ENCODE measurements around the gene RAB24. TPM values are rescaled to one million over a fixed set of nuclear protein-coding genes. Genes with fewer than 3 reads are reported as not detected.
"Not testable (repeated sequence)": the region's sequence is repeated elsewhere in the genome, so short reads cannot be mapped to it uniquely, and the experiment has no call there.

RAB24 gene
- total RNA-seq, 2 donors from 2014 or later = 21.5 to 28.7 TPM

GRCh38 chr5:177264178-177264577 is 39.3 kb downstream of the RAB24 start:
- Mint-ChIP-seq H3K27me3 (no peaks in the 10 kb centered on the region), H3K36me3 (ENCODE audit: low read depth) (peaks cover 97% of the 10 kb centered on the region), H3K4me1 (no peaks in the 10 kb centered on the region), H3K4me3 (no peak overlapping the region), H3K27ac (peak overlapping the region; percentile 17), H3K9me3 (no peaks in the 10 kb centered on the region)
- ATAC-seq (replicated peaks) = no peak

GRCh38 chr5:177261510-177261909 is 42.0 kb downstream of the RAB24 start:
- no peak overlapping the region for H3K4me3 Mint-ChIP-seq
- H3K36me3 Mint-ChIP-seq (ENCODE audit: low read depth) = peaks cover 98% of the 10 kb centered on the region
- H3K27me3 Mint-ChIP-seq = no peaks in the 10 kb centered on the region
- no peaks in the 10 kb centered on the region for H3K4me1 Mint-ChIP-seq
- H3K9me3 Mint-ChIP-seq = no peaks in the 10 kb centered on the region
- no peak overlapping the region for H3K27ac Mint-ChIP-seq
- ATAC-seq (replicated peaks) = no peak

GRCh38 chr5:177260961-177261360 is 42.6 kb downstream of the RAB24 start:
- H3K36me3 Mint-ChIP-seq (ENCODE audit: low read depth) = peaks cover 98% of the 10 kb centered on the region
- H3K9me3 Mint-ChIP-seq = no peaks in the 10 kb centered on the region
- no peak for ATAC-seq (replicated peaks)
- H3K27ac Mint-ChIP-seq = no peak overlapping the region
- H3K27me3 Mint-ChIP-seq = no peaks in the 10 kb centered on the region
- no peaks in the 10 kb centered on the region for H3K4me1 Mint-ChIP-seq
- H3K4me3 Mint-ChIP-seq = no peak overlapping the region

GRCh38 chr5:177258711-177259110 is 44.8 kb downstream of the RAB24 start:
- not testable (repeated sequence) for H3K27me3 Mint-ChIP-seq; H3K4me3 Mint-ChIP-seq; H3K4me1 Mint-ChIP-seq; H3K9me3 Mint-ChIP-seq; ATAC-seq (replicated peaks)
- Mint-ChIP-seq H3K27ac (peak overlapping the region; percentile 25), H3K36me3 (ENCODE audit: low read depth) (peaks cover 100% of the 10 kb centered on the region)

GRCh38 chr5:177256296-177256695 is 47.2 kb downstream of the RAB24 start:
- no peaks in the 10 kb centered on the region for H3K4me1 Mint-ChIP-seq
- H3K27ac Mint-ChIP-seq = no peak overlapping the region

GRCh38 chr5:177253252-177253651 is 50.3 kb downstream of the RAB24 start:
- Mint-ChIP-seq H3K4me3 (no peak overlapping the region), H3K27ac (peak overlapping the region; percentile 1), H3K36me3 (ENCODE audit: low read depth) (peaks cover 92% of the 10 kb centered on the region), H3K27me3 (no peaks in the 10 kb centered on the region), H3K9me3 (no peaks in the 10 kb centered on the region), H3K4me1 (no peaks in the 10 kb centered on the region)
- ATAC-seq (replicated peaks) = no peak

More at GRCh38 chr5:177256296-177256695, 47.2 kb downstream of the RAB24 start:
- no peak for ATAC-seq (replicated peaks)
- no peak overlapping the region for H3K4me3 Mint-ChIP-seq
- H3K9me3 Mint-ChIP-seq = no peaks in the 10 kb centered on the region
- peaks cover 100% of the 10 kb centered on the region for H3K36me3 Mint-ChIP-seq (ENCODE audit: low read depth)
- no peaks in the 10 kb centered on the region for H3K27me3 Mint-ChIP-seq

Other genes starting within 250 kb of the RAB24 start
- gene FGFR4, start 216.8 kb downstream of the RAB24 start, total RNA-seq = 1 to 10 TPM; 1.7 to 2.4 TPM
- 10 to 100 TPM; 66.7 to 86.1 TPM for gene NSD1, start 169.9 kb downstream of the RAB24 start, total RNA-seq
- 100 to 1,000 TPM; 142 to 314 TPM for gene PRELID1, start 80 bp upstream of the RAB24 start, total RNA-seq
- 10 to 100 TPM; 21.9 to 26.0 TPM for gene MXD3, start 8.2 kb upstream of the RAB24 start, total RNA-seq
- 100 to 1,000 TPM in 1 of 2 donors, 10 to 100 TPM in 1; 94.3 to 122 TPM for gene LMAN2, start 47.9 kb upstream of the RAB24 start, total RNA-seq
- 100 to 1,000 TPM in 1 of 2 donors, 10 to 100 TPM in 1; 45.5 to 102 TPM for gene RGS14, start 54.2 kb upstream of the RAB24 start, total RNA-seq
- 1 to 10 TPM in 1 of 2 donors, under 1 TPM in 1; 0.56 to 1.1 TPM for gene SLC34A1, start 80.7 kb upstream of the RAB24 start, total RNA-seq
- gene PFN3, start 96.9 kb upstream of the RAB24 start, total RNA-seq = not detected
- 1 to 10 TPM; 3.7 to 4.6 TPM for gene F12, start 105.8 kb upstream of the RAB24 start, total RNA-seq
- 100 to 1,000 TPM; 108 to 130 TPM for gene GRK6, start 123.0 kb upstream of the RAB24 start, total RNA-seq
- 10 to 100 TPM in 1 of 2 donors, 1 to 10 TPM in 1; 8.2 to 13.6 TPM for gene PRR7, start 143.1 kb upstream of the RAB24 start, total RNA-seq
- 1 to 10 TPM; 2.3 to 3.1 TPM for gene DBN1, start 169.9 kb upstream of the RAB24 start, total RNA-seq
- gene PDLIM7, start 193.9 kb upstream of the RAB24 start, total RNA-seq = 10 to 100 TPM; 34.9 to 38.8 TPM
- 10 to 100 TPM in 1 of 2 donors, 1 to 10 TPM in 1; 5.6 to 13.7 TPM for gene DOK3, start 206.1 kb upstream of the RAB24 start, total RNA-seq
- 100 to 1,000 TPM; 116 to 149 TPM for gene DDX41, start 213.2 kb upstream of the RAB24 start, total RNA-seq